Ovary (tissue), 9 donors: Measurements from ENCODE around the gene GABBR2. TPM values are rescaled to one million over a fixed set of nuclear protein-coding genes. Genes with fewer than 3 reads are reported as not detected.

Experiments
- DNase-seq, 5 donors: peaks; one replicate each; pipeline ENCODE4 v3.0.0-alpha.2; 2019 to 2020
- H3K27ac ChIP-seq, 2 donors: fragments of 200-600 bp; one replicate each; pipeline versions ENCODE4 v1.5.1 to v1.8.0; 2019 to 2022
- H3K27me3 ChIP-seq: fragments of 200-600 bp; one replicate; pipeline ENCODE4 v1.8.0; 2022
- H3K36me3 ChIP-seq: fragments of 200-600 bp; sonication (generic); one replicate; pipeline ENCODE4 v1.5.1; 2019
- H3K4me1 ChIP-seq: one replicate; pipeline ENCODE4 v1.8.1; 2013; ENCODE audit warnings: mild to moderate bottlenecking, moderate library complexity; ENCODE audit not compliant: insufficient read depth
- H3K4me3 ChIP-seq: fragments of 200-600 bp; sonication (generic); one replicate; pipeline ENCODE4 v1.5.1; 2017
- H3K9me3 ChIP-seq, 2 donors: fragments of 200-600 bp in 1 of 2; sonication (generic) in 1 of 2; one replicate each; pipeline versions ENCODE4 v1.5.1 to v1.8.1; 2013 to 2019; ENCODE audit warnings: mild to moderate bottlenecking in 1 of 2, moderate library complexity in 1 of 2
- CTCF ChIP-seq, 3 donors: fragments of 450-650 bp in 2 of 3; fragments of 200-600 bp in 1 of 3; IDR thresholded peaks; one replicate each; pipeline versions ENCODE4 v1.5.1 to v1.8.0; 2016 to 2022; ENCODE audit warnings: antibody characterized with exemption in 3 of 3, mild to moderate bottlenecking in 1 of 3
- EP300 ChIP-seq: sonication (generic); formaldehyde crosslinking; IDR thresholded peaks from one replicate; pipeline ENCODE4 v1.6.1; 2017; ENCODE audit warnings: antibody characterized with exemption
- POLR2A ChIP-seq: fragments of 450-650 bp; IDR thresholded peaks from one replicate; pipeline ENCODE4 v1.6.1; 2017; ENCODE audit warnings: antibody characterized with exemption, mild to moderate bottlenecking, moderate library complexity
- WGBS, 3 donors: extraction: QIAGEN DNeasy Blood & Tissue Kit in 1 of 3; methylation state at CpG; one replicate each; pipeline versions ENCODE4 v1.1.5 to v1.1.7; 2013 to 2017; 5-methylcytosine and 5-hydroxymethylcytosine counted together
- intact Hi-C, 4 donors: fragments of 100-400 bp; cut with DNase I; formaldehyde crosslinking; loops; one replicate each; pipeline versions ENCODE4 v1.11.0 to v1.15.1; 2022 to 2023
- polyA plus RNA-seq, 2 donors: library from polyadenylated mRNA; stranded (reverse); fragments of 200-250 nt in 1 of 2; fragments of 350-450 nt in 1 of 2; fragmentation: Illumina TruSeq in 1 of 2; extraction: RNeasy Lipid Tissue Mini Kit (QIAGEN cat#74804) in 1 of 2; gene quantifications; one replicate each; pipeline ENCODE4 v1.2.3, GENCODE V29; 2013 to 2014
- total RNA-seq, 7 donors: library from RNA; depleted of rRNA in 2 of 7; stranded (reverse); fragments of >200 nt in 2 of 7; fragmentation: NEBNext Ultra II Directional in 3 of 7; extraction: Animal tissue kit (Norgen Biotek cat#: 25700) in 3 of 7; gene quantifications; one replicate each; pipeline versions ENCODE4 v1.1.0 to v1.2.4, GENCODE V29; 2016 to 2023
- donor health status: DM: no; HTN: no; CAD: no; lungs with moderate emphysema.
- donor health status: DM: no; HTN: no; CAD: no.
- donor health status: Bipolar disorder and iron deficiency.
- donor health status: DM: yes; HTN: yes; CAD: no.
- donor health status: DM: no; HTN: no; CAD: no.
- donor health status: DM: yes; HTN: yes; CAD: no.

Gene GABBR2
- total and polyA plus RNA-seq, 9 donors = 0.05 to 0.30 (median 0.22) TPM; not detected in 6

GRCh38 chr9:98264516-98264915 is 444.2 kb downstream of the GABBR2 start:
- WGBS, 3 donors = 68 to 70% (median 70%) methylated on average over 2 of the region's 2 CpGs
- intact Hi-C loops = loop anchor here in 2 of 4 donors (5.0 to 10.0 kb wide), 2 partner anchors 67 to 340 kb away; partner anchors contain the start of gene TRMO (in 1 of the 2)

GRCh38 chr9:98263482-98264357 is 445.0 kb downstream of the GABBR2 start:
- DNase-seq = peak; percentile 64 to 81 (median 77)
- no peaks in the 10 kb centered on the region for H3K4me1 ChIP-seq
- no peaks in the 10 kb centered on the region for H3K27me3 ChIP-seq
- 19 to 21% (median 20%) methylated on average over 8 of the region's 8 CpGs for WGBS, 3 donors
- TF ChIP-seq EP300 (no peak), CTCF (IDR thresholded peaks at IDR 0.05) (peak; percentile 38 to 69 (median 50)), POLR2A (no peak)
- no peak overlapping the region for H3K27ac ChIP-seq
- intact Hi-C loops = loop anchor here in 2 of 4 donors (5.0 to 10.0 kb wide), 2 partner anchors 66 to 339 kb away; partner anchors contain the start of gene TRMO (in 1 of the 2)
- H3K36me3 ChIP-seq = no peaks in the 10 kb centered on the region
- H3K4me3 ChIP-seq = no peak overlapping the region
- H3K9me3 ChIP-seq = no peaks in the 10 kb centered on the region

More at GRCh38 chr9:98264516-98264915, 444.2 kb downstream of the GABBR2 start:
- DNase-seq = no peak
- no peak overlapping the region for H3K27ac ChIP-seq
- H3K4me1 ChIP-seq = no peaks in the 10 kb centered on the region
- no peak overlapping the region for H3K4me3 ChIP-seq
- no peaks in the 10 kb centered on the region for H3K36me3 ChIP-seq
- no peaks in the 10 kb centered on the region for H3K9me3 ChIP-seq
- H3K27me3 ChIP-seq = no peaks in the 10 kb centered on the region
- no peak for TF ChIP-seq POLR2A
- TF ChIP-seq EP300 = no peak
- TF ChIP-seq CTCF (IDR thresholded peaks at IDR 0.05) = no peak

- TF ChIP-seq POLR2A (no peak), EP300 (no peak), CTCF (IDR thresholded peaks at IDR 0.05) (no peak)
- no peaks in the 10 kb centered on the region for H3K27me3 ChIP-seq
- no peak overlapping the region for H3K4me3 ChIP-seq
- no peaks in the 10 kb centered on the region for H3K4me1 ChIP-seq
- H3K9me3 ChIP-seq = no peaks in the 10 kb centered on the region
- intact Hi-C loops = loop anchor here in 2 of 4 donors (5.0 to 10.0 kb wide), 2 partner anchors 66 to 338 kb away; partner anchors contain the start of gene TRMO (in 1 of the 2)
- H3K27ac ChIP-seq = no peak overlapping the region
- WGBS, 3 donors = 59 to 65% (median 64%) methylated on average over 1 of the region's 1 CpG
- no peaks in the 10 kb centered on the region for H3K36me3 ChIP-seq
- DNase-seq = no peak
These were observed 445.7 kb downstream of the GABBR2 start for GRCh38 chr9:98263080-98263479.

- H3K36me3 ChIP-seq = no peaks in the 10 kb centered on the region
- WGBS, 3 donors = 82 to 85% (median 83%) methylated on average over 3 of the region's 3 CpGs
- TF ChIP-seq EP300 = no peak
- TF ChIP-seq CTCF (IDR thresholded peaks at IDR 0.05) = no peak
- no peak for TF ChIP-seq POLR2A
- H3K27me3 ChIP-seq = no peaks in the 10 kb centered on the region
- H3K27ac ChIP-seq = no peak overlapping the region
- no peak overlapping the region for H3K4me3 ChIP-seq
- H3K4me1 ChIP-seq = no peaks in the 10 kb centered on the region
- no peak for DNase-seq
- H3K9me3 ChIP-seq = no peaks in the 10 kb centered on the region
- intact Hi-C loops = loop anchor here in 2 of 4 donors (5.0 to 10.0 kb wide), 2 partner anchors 65 to 337 kb away; partner anchors contain the start of gene TRMO (in 1 of the 2)
These were observed 446.7 kb downstream of the GABBR2 start for GRCh38 chr9:98262056-98262455.
